HCT116 (cell line): ENCODE data around the gene ZSCAN9. TPM values are rescaled to one million over a fixed set of nuclear protein-coding genes. Genes with fewer than 3 reads are reported as not detected.

Experiments used
- ATAC-seq: fragments of 200-7000 bp; cut with Tn5 transposase; 2 replicates; pipeline ENCODE4 v1.9.1; 2020; ENCODE audit warnings: mild to moderate bottlenecking, moderate library complexity
- BruUV-seq: library from RNA; stranded (reverse); fragments of 400-500 nt; replicated peaks from 2 replicates; lab custom pipeline; 2021; lab: Mats Ljungman, UMichigan
- CTCF ChIA-PET: fragments of 300-600 bp; sonication (Branson Sonifier 250); formaldehyde crosslinking; loops from one replicate; lab custom pipeline; 2021; ENCODE audit warnings: antibody characterized with exemption; lab: Charles Lee
- POLR2A ChIA-PET: fragments of 300-600, 350-600 bp; sonication (Branson Sonifier 250); formaldehyde crosslinking; loops from one replicate; lab custom pipeline; 2021; ENCODE audit warnings: antibody characterized with exemption; lab: Charles Lee
- RAD21 ChIA-PET, 2 experiments: fragments of 300-600 bp; sonication (Branson Sonifier 250); formaldehyde crosslinking; loops; one replicate each; lab custom pipeline; 2023; ENCODE audit warnings: low total read pairs in 2 of 2; ENCODE audit not compliant: uncharacterized antibody in 2 of 2, unreplicated experiment in 2 of 2, low non-redundant PET in 1 of 2; lab: Charles Lee
- DNase-seq: peaks from one replicate; pipeline ENCODE4 v3.0.0-alpha.2; 2010; ENCODE audit warnings: low read depth, low spot score
- H2AFZ ChIP-seq: fragments of 200-600 bp; shearing (Covaris generic), sonication (generic); 2 replicates; pipeline ENCODE4 v1.6.1; 2017; ENCODE audit warnings: low read depth, mixed run types, mixed read lengths, antibody characterized with exemption, low read length; ENCODE audit not compliant: poor library complexity, severe bottlenecking
- H3K27ac ChIP-seq: 2 replicates; pipeline ENCODE4 v1.5.1; 2012; ENCODE audit warnings: low read depth, low read length
- H3K27me3 ChIP-seq: fragments of 200-600 bp; sonication (generic); 2 replicates; pipeline ENCODE4 v1.6.1; 2016; ENCODE audit warnings: mixed run types, low read length, mixed read lengths; ENCODE audit not compliant: insufficient read depth
- H3K36me3 ChIP-seq, 2 experiments: fragments of 200-500 bp in 1 of 2; fragments of 200-600 bp in 1 of 2; sonication (Bioruptor generic) in 1 of 2; sonication (generic) in 1 of 2; 2 replicates each; pipeline versions ENCODE4 v1.5.1 to v1.6.1; 2014 to 2016; ENCODE audit warnings: low read length in 2 of 2, inconsistent platforms in 1 of 2, mixed read lengths in 1 of 2, mixed run types in 1 of 2; ENCODE audit not compliant: insufficient read depth in 2 of 2, control insufficient read depth in 1 of 2
- H3K4me1 ChIP-seq, 2 experiments: fragments of 200-600 bp in 1 of 2; sonication (generic) in 1 of 2; 2 replicates each; pipeline versions ENCODE4 v1.5.1 to v1.6.1; 2012 to 2017; ENCODE audit warnings: low read length in 2 of 2, inconsistent platforms in 1 of 2, mild to moderate bottlenecking in 1 of 2, mixed read lengths in 1 of 2, mixed run types in 1 of 2, moderate library complexity in 1 of 2; ENCODE audit not compliant: insufficient read depth in 2 of 2, control insufficient read depth in 1 of 2
- H3K4me2 ChIP-seq: fragments of 200-600 bp; sonication (generic); 2 replicates; pipeline ENCODE4 v1.6.1; 2017; ENCODE audit warnings: mixed run types, low read length, mixed read lengths
- H3K4me3 ChIP-seq, 2 experiments: fragments of 200-600 bp in 1 of 2; sonication (generic) in 1 of 2; replicated peaks in 1 of 2; 2 replicates each; pipeline ENCODE4 v1.5.1; 2011 to 2016; ENCODE audit warnings: low read length in 2 of 2, control low read depth in 1 of 2, low read depth in 1 of 2, mild to moderate bottlenecking in 1 of 2, mixed read lengths in 1 of 2, mixed run types in 1 of 2
- H3K79me2 ChIP-seq: fragments of 200-600 bp; sonication (generic); 2 replicates; pipeline ENCODE4 v1.6.1; 2017; ENCODE audit warnings: mild to moderate bottlenecking, mixed run types, low read length, moderate library complexity, mixed read lengths; ENCODE audit not compliant: insufficient read depth
- H3K9ac ChIP-seq: fragments of 200-600 bp; sonication (generic); 2 replicates; pipeline ENCODE4 v1.6.1; 2016; ENCODE audit warnings: low read length, mixed read lengths
- H3K9me2 ChIP-seq: fragments of 200-600 bp; sonication (generic), shearing (Covaris generic); 2 replicates; pipeline ENCODE4 v1.6.1; 2017; ENCODE audit warnings: mixed run types, mild to moderate bottlenecking, moderate library complexity; ENCODE audit not compliant: insufficient read depth
- H3K9me3 ChIP-seq, 2 experiments: fragments of 200-500 bp in 1 of 2; fragments of 200-600 bp in 1 of 2; sonication (Bioruptor generic) in 1 of 2; sonication (generic) in 1 of 2; 2 replicates each; pipeline ENCODE4 v1.6.1; 2014 to 2017; ENCODE audit warnings: low read length in 2 of 2, mixed read lengths in 2 of 2, inconsistent platforms in 1 of 2, low read depth in 1 of 2, mild to moderate bottlenecking in 1 of 2, mixed run types in 1 of 2, moderate library complexity in 1 of 2; ENCODE audit not compliant: control insufficient read depth in 1 of 2, insufficient read depth in 1 of 2
- H4K20me1 ChIP-seq: fragments of 200-600 bp; sonication (generic), shearing (Covaris generic); 2 replicates; pipeline ENCODE4 v1.6.1; 2017; ENCODE audit warnings: mixed run types, mild to moderate bottlenecking, moderate library complexity; ENCODE audit not compliant: insufficient read depth
- CBX3 ChIP-seq: IDR thresholded peaks from 2 replicates; pipeline ENCODE4 v1.6.1; 2012; ENCODE audit warnings: low read depth
- EZH2 ChIP-seq: fragments of 200-600 bp; sonication (generic); IDR thresholded peaks from 2 replicates; pipeline ENCODE4 v1.6.1; 2017; ENCODE audit warnings: antibody characterized with exemption, mixed run types
- JUND ChIP-seq: IDR thresholded peaks from 2 replicates; pipeline ENCODE4 v1.6.1; 2012
- POLR2A ChIP-seq: IDR thresholded peaks from 2 replicates; pipeline ENCODE4 v1.7.0; 2011; ENCODE audit warnings: borderline replicate concordance; ENCODE audit not compliant: insufficient read depth, insufficient read length; ENCODE audit errors: extremely low read depth
- POLR2AphosphoS5 ChIP-seq: IDR thresholded peaks from 2 replicates; pipeline ENCODE4 v1.6.1; 2011; ENCODE audit warnings: mild to moderate bottlenecking, low read depth, low read length, moderate library complexity
- TCF7L2 ChIP-seq: IDR thresholded peaks from 2 replicates; pipeline ENCODE4 v1.7.0; 2011; ENCODE audit warnings: borderline replicate concordance, inconsistent platforms; ENCODE audit not compliant: insufficient read depth, insufficient read length; ENCODE audit errors: extremely low read depth
- YY1 ChIP-seq: IDR thresholded peaks from 2 replicates; pipeline ENCODE4 v1.6.1; 2011; ENCODE audit warnings: low read length, low read depth, moderate library complexity, mild to moderate bottlenecking; ENCODE audit not compliant: insufficient replicate concordance; ENCODE audit errors: extremely low read depth
- ZFX ChIP-seq: fragments of 450-650 bp; IDR thresholded peaks from 2 replicates; pipeline ENCODE4 v1.6.1; 2017
- ZNF274 ChIP-seq: fragments of 200-500 bp; sonication (Bioruptor generic); IDR thresholded peaks from 2 replicates; pipeline ENCODE4 v1.6.1; 2014; ENCODE audit warnings: mild to moderate bottlenecking, low read depth, low read length, inconsistent platforms
- intact Hi-C: fragments of 100-400 bp; cut with micrococcal nuclease; formaldehyde crosslinking; loops from 2 replicates; pipeline ENCODE4 v1.10.0; 2022
- total RNA-seq: library from RNA; stranded (reverse); gene quantifications from one replicate; pipeline ENCODE4 v1.2.1, GENCODE V29; 2021; ENCODE audit not compliant: unreplicated experiment
- TF ChIP-seq, protein P1 (sequence below): IDR thresholded peaks from 2 replicates; pipeline ENCODE4 v1.6.1; 2012

ZSCAN9 gene
- total RNA-seq, 1 experiment from 2014 or later, result 10.8 TPM

DNA sequence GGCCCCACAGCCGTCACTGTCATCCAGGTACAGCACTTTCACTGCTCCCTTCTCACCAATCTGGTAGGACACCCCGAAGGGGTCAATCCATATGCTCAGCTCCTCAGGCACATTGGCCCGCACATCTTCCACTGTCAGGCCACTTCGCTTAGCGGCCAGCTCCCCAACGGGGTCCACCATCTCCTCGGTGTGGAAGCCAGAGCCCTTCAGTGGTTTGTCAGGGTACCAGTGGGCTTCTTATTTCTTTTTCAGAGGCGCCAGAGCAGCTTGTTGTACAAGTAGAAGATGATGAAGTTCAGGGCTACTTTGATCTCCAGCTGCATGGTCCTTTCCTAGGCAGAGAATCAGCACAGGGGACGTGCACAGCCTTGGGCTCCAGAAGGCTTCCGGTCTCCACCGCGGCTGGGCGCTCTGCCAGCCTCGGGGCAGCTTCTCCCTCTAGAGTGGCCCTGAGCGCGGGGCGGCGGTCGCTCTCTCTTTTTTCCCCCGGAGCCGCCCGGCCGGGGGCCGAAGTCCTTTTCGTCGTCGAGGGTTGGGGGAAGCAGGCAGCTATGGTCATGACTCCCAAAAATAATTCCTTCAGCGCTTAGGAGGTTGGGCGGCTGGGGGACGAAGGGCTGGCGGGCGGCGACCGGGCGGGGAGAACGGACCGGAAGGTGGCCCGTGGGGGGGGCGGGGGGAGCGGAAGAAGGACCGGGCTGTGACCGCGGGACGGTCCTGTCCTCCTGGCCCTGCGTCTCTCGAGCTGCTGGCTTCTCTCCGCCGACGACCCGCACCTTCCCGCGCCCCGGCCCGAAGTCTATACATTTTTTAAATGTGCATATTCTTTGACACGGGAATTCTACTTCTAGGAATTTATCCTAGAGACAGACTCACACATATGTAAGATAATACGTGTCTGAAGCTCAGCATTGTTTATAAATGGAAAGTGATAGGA lies 6.5 kb upstream of the ZSCAN9 start:
- intact Hi-C loops, result no loop called here
- Histone ChIP-seq H4K20me1 (no peaks in the 10 kb centered on the region), H3K36me3 (no peaks in the 10 kb centered on the region), H3K9ac (peak overlapping the region; percentile 51), H3K4me3 (peak overlapping the region; percentile 31 to 49), H3K27ac (peak overlapping the region; percentile 40), H3K9me3 (no peaks in the 10 kb centered on the region), H3K4me1 (peaks cover 0 to 11% of the 10 kb centered on the region in 2 experiments; a peak in 1 of 4 replicates), H3K9me2 (no peaks in the 10 kb centered on the region; the same call in 1 of the 2 replicates), H2AFZ (no peak overlapping the region), H3K4me2 (peak overlapping the region; percentile 51), H3K27me3 (no peaks in the 10 kb centered on the region), H3K79me2 (no peaks in the 10 kb centered on the region)
- DNase-seq, result no peak
- POLR2A ChIA-PET, result interaction anchor here (0.6 kb wide), 1 partner anchor 75 kb away, joined by 5 read pairs; no protein-coding TSS in a partner anchor
- TSS peak; percentile 90 for BruUV-seq
- CTCF ChIA-PET, result interaction anchor here (0.7 kb wide), 1 partner anchor 15 kb away, joined by 3 read pairs; no protein-coding TSS in a partner anchor
- TF ChIP-seq, protein P1, sequence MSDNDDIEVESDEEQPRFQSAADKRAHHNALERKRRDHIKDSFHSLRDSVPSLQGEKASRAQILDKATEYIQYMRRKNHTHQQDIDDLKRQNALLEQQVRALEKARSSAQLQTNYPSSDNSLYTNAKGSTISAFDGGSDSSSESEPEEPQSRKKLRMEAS, result peak; percentile 83
- TF ChIP-seq ZFX (no peak), TCF7L2 (peak; percentile 19), POLR2AphosphoS5 (peak; percentile 72)
- ATAC-seq, result peak; percentile 83
- RAD21 ChIA-PET, result no interaction called here

DNA sequence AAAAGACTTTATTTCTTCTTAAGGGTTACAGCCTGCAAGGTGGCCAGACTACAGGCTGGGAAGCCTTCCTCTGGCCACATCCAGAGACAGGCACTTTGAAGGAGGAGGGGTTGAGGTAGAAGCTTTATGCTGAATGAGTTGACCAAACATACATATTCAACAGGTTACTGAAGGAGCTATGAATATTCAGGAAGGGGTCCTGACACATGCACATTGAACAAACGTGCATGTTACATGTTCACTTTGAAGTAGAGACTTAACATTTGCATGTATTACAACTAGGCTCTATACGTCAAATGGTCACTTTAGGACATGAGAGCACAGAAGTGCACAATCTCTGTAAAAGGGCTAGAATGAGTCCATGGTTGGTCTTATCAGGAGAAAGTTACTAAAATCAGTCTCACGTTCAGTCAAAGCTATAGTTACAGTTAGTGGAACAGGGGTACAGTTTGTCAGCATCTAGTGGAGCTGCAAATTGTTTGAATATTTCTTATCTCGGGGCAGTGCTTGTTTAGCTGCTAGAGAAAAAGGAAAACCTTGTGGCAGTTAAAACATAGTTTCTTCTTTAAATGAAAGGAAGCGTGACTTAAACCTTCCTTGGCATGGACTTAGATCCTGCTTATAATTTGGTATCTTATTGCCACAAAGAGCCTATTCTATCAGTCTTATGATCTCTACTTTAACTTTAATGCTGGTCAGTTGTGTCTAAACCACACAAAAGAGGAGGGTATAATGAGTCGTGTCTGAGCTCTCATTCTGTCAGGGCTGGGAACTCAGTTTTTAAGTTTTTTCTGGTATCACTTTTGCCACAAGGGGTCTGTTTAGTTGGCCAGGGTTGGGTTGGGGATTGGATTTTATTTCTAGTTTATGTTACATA lies 4.6 kb upstream of the ZSCAN9 start:
- DNase-seq, result no peak
- Histone ChIP-seq H3K9ac (no peak overlapping the region), H3K27ac (no peak overlapping the region), H3K9me3 (no peaks in the 10 kb centered on the region), H2AFZ (no peak overlapping the region), H3K27me3 (no peaks in the 10 kb centered on the region), H3K9me2 (no peaks in the 10 kb centered on the region; the same call in 1 of the 2 replicates), H3K79me2 (peaks cover 2% of the 10 kb centered on the region; the same call in 1 of the 2 replicates), H3K36me3 (no peaks in the 10 kb centered on the region), H4K20me1 (no peaks in the 10 kb centered on the region), H3K4me2 (no peak overlapping the region), H3K4me1 (peaks cover 7 to 20% of the 10 kb centered on the region in 2 experiments), H3K4me3 (no peak overlapping the region)
- ATAC-seq, result no peak
- POLR2A ChIA-PET, result no interaction called here
- RAD21 ChIA-PET, result no interaction called here
- TF ChIP-seq ZNF274, result no peak
- TF ChIP-seq TCF7L2, result no peak
- no peak for TF ChIP-seq ZFX
- TF ChIP-seq CBX3, result no peak
- TF ChIP-seq YY1, result no peak
- TF ChIP-seq JUND, result no peak
- no peak for TF ChIP-seq POLR2A
- TF ChIP-seq, protein P1, result no peak
- TF ChIP-seq EZH2, result no peak
- intact Hi-C loops, result no loop called here
- no TSS peak for BruUV-seq
- CTCF ChIA-PET, result no interaction called here
